WERI-Rb-1 (cell line): ENCODE results near the gene MYOM3.
A peak's percentile ranks its signal among the peaks of the same experiment; 100 is the strongest.

Experiments
- DNase-seq: peaks from one replicate; pipeline ENCODE4 v3.0.0-alpha.2; 2020
- H3K27ac ChIP-seq: fragments of 250-450 bp; sonication (Bioruptor Pico); 2 replicates; pipeline ENCODE4 v1.5.1; 2020; ENCODE audit warnings: mild to moderate bottlenecking, moderate library complexity
- H3K27me3 ChIP-seq: fragments of 250-450 bp; sonication (Bioruptor Pico); 2 replicates; pipeline ENCODE4 v1.5.1; 2021; ENCODE audit warnings: mild to moderate bottlenecking, low read depth, moderate library complexity; ENCODE audit not compliant: insufficient read depth, severe bottlenecking
- H3K36me3 ChIP-seq: fragments of 250-450 bp; sonication (Bioruptor Pico); 2 replicates; pipeline ENCODE4 v1.5.1; 2020; ENCODE audit warnings: mild to moderate bottlenecking, moderate library complexity
- H3K4me3 ChIP-seq: 2 replicates; pipeline ENCODE4 v1.5.1; 2011; ENCODE audit warnings: low read depth, mild to moderate bottlenecking, control low read depth, low read length
- H3K9me3 ChIP-seq: fragments of 250-450 bp; sonication (Bioruptor Pico); 2 replicates; pipeline ENCODE4 v1.5.1; 2021; ENCODE audit warnings: mild to moderate bottlenecking, moderate library complexity; ENCODE audit not compliant: severe bottlenecking
- TF ChIP-seq, protein P1 (sequence below): IDR thresholded peaks from 2 replicates; pipeline ENCODE4 v1.5.1; 2011; ENCODE audit warnings: low read depth, mild to moderate bottlenecking, control low read depth, inconsistent platforms, low read length

Gene MYOM3

DNA sequence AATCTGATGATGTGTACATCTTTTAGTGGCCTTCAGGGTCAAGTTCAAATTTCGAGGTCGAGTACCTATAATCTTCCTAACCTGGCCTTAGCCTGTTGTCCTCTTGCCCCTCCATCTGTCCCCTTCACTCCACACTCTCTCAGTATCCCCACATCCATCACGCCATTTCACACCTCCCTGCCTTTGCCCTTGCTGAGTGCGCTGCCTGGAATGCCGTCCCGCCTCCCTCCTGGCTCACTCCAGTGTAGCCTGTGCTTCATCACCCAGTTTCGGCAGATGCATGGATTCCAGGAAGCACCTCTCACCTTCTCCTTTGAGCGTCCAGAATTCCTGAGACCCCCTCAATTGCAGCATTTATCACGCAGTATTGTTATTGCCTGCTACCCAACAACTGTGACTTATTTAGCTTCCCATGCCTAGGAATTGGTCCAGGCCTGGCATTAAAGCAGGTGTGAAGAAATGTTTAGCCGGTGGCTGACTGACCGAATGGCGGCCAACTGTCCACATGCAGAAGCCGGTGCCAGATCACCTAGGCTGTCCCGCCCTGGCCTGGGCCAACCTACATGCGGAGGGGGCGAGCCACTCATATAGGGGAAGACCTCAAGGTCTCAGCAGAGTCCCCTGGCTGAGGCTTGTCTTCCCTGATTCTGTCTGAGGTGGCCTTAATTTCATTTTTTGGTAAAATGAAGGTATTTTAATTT lies 34.5 kb downstream of the MYOM3 start:
- DNase-seq, result no peak
- Histone ChIP-seq H3K4me3 (no peak overlapping the region), H3K9me3 (no peaks in the 10 kb centered on the region), H3K36me3 (no peaks in the 10 kb centered on the region), H3K27me3 (no peaks in the 10 kb centered on the region), H3K27ac (no peak overlapping the region)
- TF ChIP-seq, protein P1, sequence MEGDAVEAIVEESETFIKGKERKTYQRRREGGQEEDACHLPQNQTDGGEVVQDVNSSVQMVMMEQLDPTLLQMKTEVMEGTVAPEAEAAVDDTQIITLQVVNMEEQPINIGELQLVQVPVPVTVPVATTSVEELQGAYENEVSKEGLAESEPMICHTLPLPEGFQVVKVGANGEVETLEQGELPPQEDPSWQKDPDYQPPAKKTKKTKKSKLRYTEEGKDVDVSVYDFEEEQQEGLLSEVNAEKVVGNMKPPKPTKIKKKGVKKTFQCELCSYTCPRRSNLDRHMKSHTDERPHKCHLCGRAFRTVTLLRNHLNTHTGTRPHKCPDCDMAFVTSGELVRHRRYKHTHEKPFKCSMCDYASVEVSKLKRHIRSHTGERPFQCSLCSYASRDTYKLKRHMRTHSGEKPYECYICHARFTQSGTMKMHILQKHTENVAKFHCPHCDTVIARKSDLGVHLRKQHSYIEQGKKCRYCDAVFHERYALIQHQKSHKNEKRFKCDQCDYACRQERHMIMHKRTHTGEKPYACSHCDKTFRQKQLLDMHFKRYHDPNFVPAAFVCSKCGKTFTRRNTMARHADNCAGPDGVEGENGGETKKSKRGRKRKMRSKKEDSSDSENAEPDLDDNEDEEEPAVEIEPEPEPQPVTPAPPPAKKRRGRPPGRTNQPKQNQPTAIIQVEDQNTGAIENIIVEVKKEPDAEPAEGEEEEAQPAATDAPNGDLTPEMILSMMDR, result no peak

GRCh38 chr1:24075946-24076345 lies 36.0 kb downstream of the MYOM3 start:
- Histone ChIP-seq H3K4me3 (no peak overlapping the region), H3K9me3 (no peaks in the 10 kb centered on the region)

GRCh38 chr1:24075590-24075854 lies 36.4 kb downstream of the MYOM3 start:
- Histone ChIP-seq H3K27me3 (no peaks in the 10 kb centered on the region), H3K27ac (no peak overlapping the region), H3K4me3 (no peak overlapping the region), H3K9me3 (no peaks in the 10 kb centered on the region), H3K36me3 (no peaks in the 10 kb centered on the region)
- no peak for DNase-seq
- TF ChIP-seq, protein P1, result no peak

More at GRCh38 chr1:24075946-24076345, 36.0 kb downstream of the MYOM3 start:
- Histone ChIP-seq H3K27me3 (no peaks in the 10 kb centered on the region), H3K27ac (no peak overlapping the region), H3K36me3 (no peaks in the 10 kb centered on the region)
- TF ChIP-seq, protein P1, result no peak
- no peak for DNase-seq

DNA sequence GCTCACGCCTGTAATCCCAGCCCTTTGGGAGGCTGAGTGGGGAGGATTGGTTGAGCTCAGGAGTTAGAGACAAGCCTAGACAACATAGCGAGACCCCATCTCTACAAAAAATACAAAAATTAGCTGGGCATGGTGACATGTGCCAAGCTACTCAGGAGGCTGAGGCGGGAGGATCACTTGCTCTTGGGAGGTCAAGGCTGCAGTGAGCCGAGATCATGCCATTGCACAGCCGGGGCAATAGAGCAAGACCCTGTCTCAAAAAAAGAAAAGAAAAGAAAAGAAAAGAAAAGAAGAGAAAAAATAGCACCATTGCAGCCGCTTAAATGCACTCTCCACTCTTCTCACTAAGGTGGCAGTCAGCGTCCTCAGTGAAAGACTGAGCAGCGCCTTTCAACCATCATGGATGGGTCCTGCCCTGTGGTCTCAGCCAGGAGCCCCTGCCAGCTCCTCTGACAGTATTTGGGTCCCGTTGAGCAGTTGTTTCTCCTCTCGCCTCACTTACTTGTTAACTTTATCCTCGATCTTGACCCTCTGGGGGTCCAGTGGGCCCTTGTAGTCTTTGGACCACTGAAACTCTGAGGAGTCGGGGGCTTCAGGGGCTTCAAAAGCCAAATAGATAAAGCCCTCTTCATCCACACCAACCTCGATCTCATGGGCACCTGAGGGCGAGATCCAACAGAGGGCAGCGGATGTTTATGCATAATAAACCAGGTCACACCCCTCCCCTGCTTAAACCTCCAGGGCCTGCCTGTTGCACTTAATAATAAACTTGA lies 36.9 kb downstream of the MYOM3 start:
- H3K27me3 ChIP-seq, result no peaks in the 10 kb centered on the region
- no peak overlapping the region for H3K27ac ChIP-seq
- no peak overlapping the region for H3K4me3 ChIP-seq
- no peak for DNase-seq
- TF ChIP-seq, protein P1, result 0 out of 2 replicates have a peak, but pooled peaks have one; percentile 4
- no peaks in the 10 kb centered on the region for H3K9me3 ChIP-seq
- H3K36me3 ChIP-seq, result no peaks in the 10 kb centered on the region

GRCh38 chr1:24074196-24074595 lies 37.7 kb downstream of the MYOM3 start:
- Histone ChIP-seq H3K4me3 (no peak overlapping the region), H3K9me3 (no peaks in the 10 kb centered on the region), H3K36me3 (no peaks in the 10 kb centered on the region), H3K27ac (no peak overlapping the region), H3K27me3 (no peaks in the 10 kb centered on the region)
- TF ChIP-seq, protein P1, result no peak
- DNase-seq, result no peak
